ENCODE results near the gene C12orf60.
A peak's percentile ranks its signal among the peaks of the same experiment; 100 is the strongest.
"Not testable (repeated sequence)": the region's sequence is repeated elsewhere in the genome, so short reads cannot be mapped to it uniquely, and the experiment has no call there.

The C12orf60 gene, protein sequence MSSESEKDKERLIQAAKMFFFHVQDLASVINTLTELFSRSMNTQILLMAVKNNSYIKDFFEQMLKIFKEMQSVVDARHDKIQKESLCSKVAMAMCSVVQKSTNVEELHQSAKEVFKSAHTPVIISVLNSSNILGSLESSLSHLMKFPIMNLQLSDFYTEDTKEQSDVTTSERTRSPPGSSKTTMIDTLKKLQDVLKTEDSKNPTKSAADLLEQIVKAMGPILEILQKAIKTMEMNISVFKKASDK

GRCh38 chr12:14803011-14803829 lies at the start of gene C12orf60, which contains the start of gene WBP11:
C12orf60 (plus strand) TSS chr12:14803670; CDS start chr12:14822936, 19,266 bp downstream.
WBP11 (minus strand) TSS chr12:14803478; CDS start chr12:14801383, 2,095 bp downstream.
- peak; percentile 99 for DNase-seq

- no peak for DNase-seq
Measured at GRCh38 chr12:14756334-14757143, 46.9 kb upstream of the C12orf60 start.

DNA sequence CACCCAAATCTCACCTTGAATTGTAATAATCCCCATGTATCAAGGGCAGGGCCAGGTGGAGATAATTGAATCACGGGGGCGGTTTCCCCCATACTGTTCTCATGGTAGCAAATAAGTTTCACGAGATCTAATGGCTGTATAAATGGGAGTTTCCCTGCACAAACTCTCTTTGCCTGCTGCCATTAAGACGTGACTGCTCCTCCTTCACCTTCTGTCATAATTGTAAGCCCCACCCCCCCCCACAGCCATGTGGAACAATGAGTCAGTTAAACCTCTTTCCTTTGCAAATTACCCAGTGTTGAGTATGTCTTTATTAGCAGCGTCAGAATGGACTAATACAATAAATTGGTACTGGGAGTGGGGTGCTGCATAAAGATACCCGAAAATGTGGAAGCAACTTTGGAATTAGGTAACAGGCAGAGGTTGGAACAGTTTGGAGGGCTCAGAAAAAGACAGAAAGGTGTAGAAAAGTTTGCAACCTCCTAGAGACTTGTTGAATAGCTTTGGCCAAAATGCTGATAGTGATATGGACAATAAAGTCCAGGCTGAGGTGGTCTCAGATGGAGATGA lies 43.7 kb upstream of the C12orf60 start:
- DNase-seq = not testable (repeated sequence)

DNA sequence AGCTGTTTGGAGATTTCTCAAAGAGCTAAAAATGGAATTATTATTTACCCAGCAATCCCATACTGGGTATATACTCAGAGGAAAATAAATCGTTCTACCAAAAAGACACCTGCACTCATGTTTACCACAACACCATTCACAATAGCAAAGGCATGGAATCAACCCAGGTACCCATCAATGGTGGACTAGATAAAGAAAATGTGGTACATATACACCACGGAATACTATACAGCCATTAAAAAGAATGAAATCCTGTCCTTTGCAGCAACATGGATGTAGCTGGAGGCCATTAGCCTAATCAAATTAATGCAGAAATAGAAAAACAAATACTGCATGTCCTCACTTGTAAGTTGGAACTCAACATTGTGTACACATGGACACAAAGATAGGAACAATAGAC lies 38.1 kb upstream of the C12orf60 start:
- no peak for DNase-seq

DNA sequence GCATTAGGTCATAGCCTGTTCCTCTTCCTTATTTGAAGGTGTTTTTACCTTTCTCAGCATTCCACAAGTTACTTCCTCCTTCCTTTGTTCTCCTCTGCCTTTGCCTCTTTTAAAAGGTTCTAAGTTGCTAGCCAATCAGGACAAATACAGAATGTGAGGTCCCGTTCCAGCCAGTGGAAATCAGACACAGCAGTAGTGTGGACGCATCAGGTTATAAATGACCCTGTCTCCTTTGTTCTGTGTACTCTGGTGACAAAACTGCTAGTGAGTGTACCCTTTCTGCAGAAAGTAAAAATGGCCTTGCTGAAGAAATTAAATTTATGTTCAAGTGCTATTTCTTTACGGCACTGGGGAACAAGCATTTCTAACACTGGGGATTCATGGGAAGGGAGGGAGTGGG lies 37.5 kb upstream of the C12orf60 start:
- not testable (repeated sequence) for DNase-seq

DNA sequence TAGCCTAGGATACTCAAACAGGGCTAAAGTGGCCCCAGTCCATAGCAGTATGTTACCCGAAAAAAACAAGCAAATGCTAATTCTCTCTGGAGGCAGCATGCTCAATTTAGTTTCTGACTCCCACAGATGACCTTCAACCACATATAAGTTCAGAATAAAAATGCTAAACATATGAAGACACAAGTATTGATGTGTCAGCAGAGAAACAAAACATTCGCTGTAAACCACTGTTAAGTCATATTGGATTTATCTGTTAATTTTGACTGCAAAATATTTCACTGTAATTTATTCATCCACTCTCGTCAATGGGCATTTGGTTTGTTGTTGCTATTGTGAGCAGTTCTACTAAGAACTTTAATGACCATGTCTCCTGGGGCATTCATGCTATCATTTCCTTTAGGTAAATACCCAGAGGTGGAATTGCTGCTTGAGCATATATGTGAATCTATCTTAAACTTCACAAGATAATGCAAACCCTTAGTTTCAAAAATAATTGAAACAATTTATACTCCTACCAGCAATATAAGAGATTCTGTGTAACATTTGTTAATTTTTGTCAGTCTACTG lies 36.7 kb upstream of the C12orf60 start:
- DNase-seq = no peak

GRCh38 chr12:14767617-14768016 lies 35.9 kb upstream of the C12orf60 start:
- DNase-seq = no peak

DNA sequence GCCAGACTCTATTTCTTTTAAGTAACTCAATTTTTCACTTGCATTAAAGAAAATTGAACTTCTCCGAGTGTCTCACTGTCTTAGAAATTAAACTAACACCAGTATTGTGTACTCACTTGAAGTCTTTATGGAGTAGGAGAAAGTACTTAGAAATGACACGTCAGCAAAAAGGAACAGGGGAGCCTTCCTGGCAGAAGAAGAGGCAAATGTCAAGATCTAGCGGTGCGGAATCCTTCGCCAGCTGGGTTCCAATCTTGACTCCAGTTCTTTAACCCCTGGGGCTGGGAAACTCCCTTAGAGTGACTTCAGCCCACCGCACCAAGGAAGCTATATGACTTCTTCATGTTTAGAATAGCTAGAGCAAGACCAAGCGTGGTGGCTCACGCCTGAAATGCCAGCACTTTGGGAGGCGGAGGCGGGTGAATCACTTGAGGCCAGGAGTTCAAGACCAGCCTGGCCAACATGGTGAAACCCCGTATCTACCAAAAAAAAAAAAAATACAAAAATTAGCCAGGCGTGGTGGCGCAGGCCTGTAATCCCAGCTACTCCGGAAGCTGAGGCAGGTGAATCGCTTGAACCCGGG lies 34.6 kb upstream of the C12orf60 start:
- no peak for DNase-seq

- peak; percentile 30 to 34 for DNase-seq
Measured at GRCh38 chr12:14769466-14769968, 34.0 kb upstream of the C12orf60 start.

GRCh38 chr12:14769969-14770495 lies 33.4 kb upstream of the C12orf60 start:
- DNase-seq = peak; percentile 55 to 58

GRCh38 chr12:14770496-14771461 lies 32.7 kb upstream of the C12orf60 start:
- peak; percentile 52 to 54 for DNase-seq

- DNase-seq = peak; percentile 33 to 42
Measured at GRCh38 chr12:14771651-14772137, 31.8 kb upstream of the C12orf60 start.

DNA sequence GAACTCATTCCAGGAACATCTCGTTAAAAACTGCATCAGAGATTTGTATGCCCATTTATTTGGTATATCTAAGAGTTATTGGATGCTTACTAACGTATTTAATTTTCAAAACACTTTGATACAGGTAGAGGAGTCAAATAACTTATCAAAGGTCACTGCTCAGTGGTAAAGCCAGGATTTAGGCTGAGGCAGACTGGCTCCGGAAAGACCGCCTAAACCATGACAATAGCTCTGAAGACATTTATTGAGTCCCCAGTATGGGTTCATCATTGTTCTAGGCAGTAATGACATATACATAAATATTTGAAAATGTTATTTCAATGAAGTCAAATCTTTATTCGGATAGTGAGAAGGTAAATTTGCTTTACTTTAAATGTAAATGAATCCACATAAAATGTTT lies 30.5 kb upstream of the C12orf60 start:
- DNase-seq = no peak

DNA sequence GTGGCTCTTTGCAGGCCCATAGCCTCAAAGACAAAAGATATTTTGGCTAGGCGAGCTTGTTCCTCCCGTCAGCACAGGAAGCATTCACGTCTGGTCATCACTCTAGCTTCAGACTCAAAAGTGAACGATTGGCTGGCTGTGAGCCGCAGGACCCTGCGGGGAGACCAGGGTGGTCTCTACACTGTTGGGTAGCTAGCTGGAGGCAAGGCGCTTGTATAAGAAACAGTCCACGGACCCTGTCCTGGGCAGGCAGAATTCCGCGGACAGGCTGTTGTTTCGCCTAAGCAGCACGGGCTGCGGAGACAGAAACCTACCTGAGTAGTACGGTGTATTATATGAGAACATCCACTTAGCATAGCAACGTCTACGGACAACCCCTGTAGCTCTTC lies 29.8 kb upstream of the C12orf60 start:
- no peak for DNase-seq

DNA sequence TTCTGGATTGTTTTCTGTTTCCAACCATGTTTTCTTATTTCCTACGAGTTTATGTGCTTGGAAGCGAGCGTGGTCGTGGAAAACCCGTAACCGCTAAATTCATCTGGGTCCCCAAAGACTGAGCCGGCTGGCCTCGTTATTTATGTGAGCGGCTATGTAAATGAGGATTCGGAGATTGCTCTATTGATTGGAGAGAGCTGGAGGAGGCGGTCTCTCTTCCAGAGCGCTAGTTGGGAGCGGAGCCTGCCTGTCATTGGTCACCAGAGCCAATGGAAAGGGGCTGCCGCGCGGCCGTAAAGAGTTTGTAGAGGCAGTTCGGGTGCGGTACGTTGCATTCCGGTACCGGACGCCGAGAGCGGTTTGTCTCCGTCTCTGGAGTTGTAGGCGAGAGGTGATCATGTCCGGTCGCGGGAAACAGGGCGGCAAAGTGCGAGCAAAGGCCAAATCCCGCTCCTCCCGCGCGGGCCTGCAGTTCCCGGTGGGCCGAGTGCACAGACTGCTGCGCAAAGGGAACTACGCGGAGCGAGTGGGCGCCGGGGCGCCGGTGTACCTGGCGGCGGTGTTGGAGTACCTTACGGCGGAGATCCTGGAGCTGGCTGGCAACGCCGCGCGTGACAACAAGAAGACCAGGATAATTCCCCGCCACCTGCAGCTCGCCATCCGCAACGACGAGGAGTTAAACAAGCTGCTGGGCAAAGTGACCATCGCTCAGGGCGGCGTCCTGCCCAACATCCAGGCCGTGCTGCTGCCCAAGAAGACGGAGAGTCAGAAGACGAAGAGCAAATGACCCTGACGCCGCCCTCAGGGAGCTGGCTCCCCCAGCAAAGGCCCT lies 29.2 kb upstream of the C12orf60 start:
- peak; percentile 35 to 36 for DNase-seq

- DNase-seq = peak in 1 of 2 experiments; percentile 7
Measured at GRCh38 chr12:14774906-14775635, 28.4 kb upstream of the C12orf60 start.

DNA sequence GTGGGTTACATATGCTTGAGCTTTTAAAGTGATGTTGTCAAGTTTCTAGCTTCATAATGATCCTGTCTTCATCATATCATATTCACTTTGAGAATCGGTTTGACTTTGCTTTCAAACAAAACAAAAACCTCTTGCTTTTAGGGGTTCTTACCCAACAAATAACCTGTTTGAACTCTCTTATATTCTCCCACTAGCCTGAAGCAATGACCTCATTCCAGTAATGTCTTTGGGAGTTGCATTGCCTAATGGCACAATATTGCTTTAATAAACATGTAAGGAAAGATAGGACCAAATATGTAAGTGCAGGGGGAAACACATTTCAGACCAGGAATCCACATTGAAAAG lies 27.9 kb upstream of the C12orf60 start:
- peak in 1 of 2 experiments; percentile 13 for DNase-seq

GRCh38 chr12:14776236-14776961 lies 27.1 kb upstream of the C12orf60 start:
- DNase-seq = peak; percentile 8 to 25
